Thoracic aorta (tissue), 2 donors: Measurements from ENCODE around the gene ENAH. TPM values are rescaled to one million over a fixed set of nuclear protein-coding genes. Genes with fewer than 3 reads are reported as not detected.

Experiments used
- ATAC-seq: fragments of 150-250 bp; one replicate; pipeline ENCODE4 v1.8.0; 2017; ENCODE audit warnings: low read depth; ENCODE audit not compliant: insufficient number of reproducible peaks, low FRiP score
- DNase-seq: peaks from one replicate; pipeline ENCODE4 v3.0.0-alpha.2; 2020; ENCODE audit warnings: low spot score
- H3K27ac ChIP-seq, 2 donors: fragments of 200-600 bp; sonication (generic); 1 replicate in 1 of 2; 2 replicates in 1 of 2; pipeline ENCODE4 v1.5.1; 2016; ENCODE audit warnings: mild to moderate bottlenecking in 2 of 2, moderate library complexity in 2 of 2
- H3K27me3 ChIP-seq: fragments of 200-600 bp; sonication (generic); replicated peaks from 2 replicates; pipeline ENCODE4 v1.6.0; 2016; ENCODE audit warnings: mild to moderate bottlenecking; ENCODE audit not compliant: insufficient read depth
- H3K36me3 ChIP-seq: fragments of 200-600 bp; sonication (generic); one replicate; pipeline ENCODE4 v1.5.1; 2016
- H3K4me1 ChIP-seq, 2 donors: fragments of 200-600 bp; sonication (generic); 1 replicate in 1 of 2; 2 replicates in 1 of 2; pipeline versions ENCODE4 v1.5.1 to v1.6.0; 2016; ENCODE audit warnings: low read depth in 2 of 2, mild to moderate bottlenecking in 1 of 2; ENCODE audit not compliant: control insufficient read depth in 1 of 2
- H3K4me3 ChIP-seq: fragments of 200-600 bp; sonication (generic); 2 replicates; pipeline ENCODE4 v1.5.1; 2016; ENCODE audit warnings: mild to moderate bottlenecking
- H3K9me3 ChIP-seq: fragments of 200-600 bp; sonication (generic); 2 replicates; pipeline ENCODE4 v1.5.1; 2016
- total RNA-seq, 2 donors: library from RNA; depleted of rRNA; stranded (reverse); fragments of >200 nt; gene quantifications; one replicate each; pipeline versions ENCODE4 v1.1.0 to v1.2.3, GENCODE V29; 2016
- TF ChIP-seq, protein P1 (sequence below): fragments of 200-600 bp; sonication (generic); IDR thresholded peaks from one replicate; pipeline ENCODE4 v1.5.1; 2019; ENCODE audit warnings: antibody characterized with exemption

ENAH gene
- total RNA-seq, 2 donors from 2014 or later, result 111 to 119 TPM

GRCh38 chr1:225653463-225654276 lies 747 bp upstream of the ENAH start:
- Histone ChIP-seq H3K27ac (peak overlapping the region; percentile 98 to 99), H3K9me3 (no peaks in the 10 kb centered on the region), H3K4me3 (peak overlapping the region; percentile 87), H3K27me3 (no peaks in the 10 kb centered on the region), H3K4me1 (peaks cover 20 to 52% of the 10 kb centered on the region in 2 donors), H3K36me3 (no peaks in the 10 kb centered on the region)
- peak; percentile 48 for DNase-seq
- ATAC-seq, result peak; percentile 47
- TF ChIP-seq, protein P1, sequence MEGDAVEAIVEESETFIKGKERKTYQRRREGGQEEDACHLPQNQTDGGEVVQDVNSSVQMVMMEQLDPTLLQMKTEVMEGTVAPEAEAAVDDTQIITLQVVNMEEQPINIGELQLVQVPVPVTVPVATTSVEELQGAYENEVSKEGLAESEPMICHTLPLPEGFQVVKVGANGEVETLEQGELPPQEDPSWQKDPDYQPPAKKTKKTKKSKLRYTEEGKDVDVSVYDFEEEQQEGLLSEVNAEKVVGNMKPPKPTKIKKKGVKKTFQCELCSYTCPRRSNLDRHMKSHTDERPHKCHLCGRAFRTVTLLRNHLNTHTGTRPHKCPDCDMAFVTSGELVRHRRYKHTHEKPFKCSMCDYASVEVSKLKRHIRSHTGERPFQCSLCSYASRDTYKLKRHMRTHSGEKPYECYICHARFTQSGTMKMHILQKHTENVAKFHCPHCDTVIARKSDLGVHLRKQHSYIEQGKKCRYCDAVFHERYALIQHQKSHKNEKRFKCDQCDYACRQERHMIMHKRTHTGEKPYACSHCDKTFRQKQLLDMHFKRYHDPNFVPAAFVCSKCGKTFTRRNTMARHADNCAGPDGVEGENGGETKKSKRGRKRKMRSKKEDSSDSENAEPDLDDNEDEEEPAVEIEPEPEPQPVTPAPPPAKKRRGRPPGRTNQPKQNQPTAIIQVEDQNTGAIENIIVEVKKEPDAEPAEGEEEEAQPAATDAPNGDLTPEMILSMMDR, result no peak

- DNase-seq, result no peak
- H3K9me3 ChIP-seq, result no peaks in the 10 kb centered on the region
Observed at GRCh38 chr1:225651872-225652728, 823 bp downstream of the ENAH start.

GRCh38 chr1:225651376-225651871 lies 1.5 kb downstream of the ENAH start:
- DNase-seq (no peak), ATAC-seq (no peak)
- Histone ChIP-seq H3K4me1 (peaks cover 22 to 48% of the 10 kb centered on the region in 2 donors), H3K27ac (peak overlapping the region; percentile 98 to 99), H3K36me3 (no peaks in the 10 kb centered on the region), H3K4me3 (peak overlapping the region; percentile 87), H3K9me3 (no peaks in the 10 kb centered on the region), H3K27me3 (no peaks in the 10 kb centered on the region)
- TF ChIP-seq, protein P1, result no peak

More at GRCh38 chr1:225651872-225652728, 823 bp downstream of the ENAH start:
- ATAC-seq, result no peak
- Histone ChIP-seq H3K4me1 (peaks cover 22 to 52% of the 10 kb centered on the region in 2 donors), H3K36me3 (no peaks in the 10 kb centered on the region), H3K27ac (peak overlapping the region; percentile 98 to 99), H3K27me3 (no peaks in the 10 kb centered on the region), H3K4me3 (peak overlapping the region; percentile 87)
- TF ChIP-seq, protein P1, result no peak

- Histone ChIP-seq H3K4me3 (peak overlapping the region; percentile 87), H3K4me1 (peaks cover 18 to 46% of the 10 kb centered on the region in 2 donors), H3K36me3 (no peaks in the 10 kb centered on the region), H3K9me3 (no peaks in the 10 kb centered on the region), H3K27me3 (no peaks in the 10 kb centered on the region), H3K27ac (peak overlapping the region; percentile 57 to 99)
- no peak for DNase-seq
- TF ChIP-seq, protein P1, result no peak
- ATAC-seq, result no peak
Observed at GRCh38 chr1:225650179-225650578, 2.7 kb downstream of the ENAH start.
